HFF-Myc (cell line): ENCODE results near the gene TOP3A.

ENCODE experiments used
- DNase-seq: peaks from one replicate; pipeline ENCODE4 v3.0.0-alpha.2; 2011; ENCODE audit warnings: low read depth; ENCODE audit errors: extremely low read depth
- H3K4me3 ChIP-seq: replicated peaks from 2 replicates; pipeline ENCODE4 v1.5.1; 2011; ENCODE audit warnings: low read depth, mild to moderate bottlenecking, control low read depth, low read length
- TF ChIP-seq, protein P1 (sequence below): IDR thresholded peaks from 2 replicates; pipeline ENCODE4 v1.5.1; 2012; ENCODE audit warnings: mild to moderate bottlenecking, low read depth, low read length, control low read depth; ENCODE audit errors: missing control alignments

Gene TOP3A

GRCh38 chr17:18256351-18256750 lies 58.4 kb downstream of the TOP3A start:
- TF ChIP-seq, protein P1, sequence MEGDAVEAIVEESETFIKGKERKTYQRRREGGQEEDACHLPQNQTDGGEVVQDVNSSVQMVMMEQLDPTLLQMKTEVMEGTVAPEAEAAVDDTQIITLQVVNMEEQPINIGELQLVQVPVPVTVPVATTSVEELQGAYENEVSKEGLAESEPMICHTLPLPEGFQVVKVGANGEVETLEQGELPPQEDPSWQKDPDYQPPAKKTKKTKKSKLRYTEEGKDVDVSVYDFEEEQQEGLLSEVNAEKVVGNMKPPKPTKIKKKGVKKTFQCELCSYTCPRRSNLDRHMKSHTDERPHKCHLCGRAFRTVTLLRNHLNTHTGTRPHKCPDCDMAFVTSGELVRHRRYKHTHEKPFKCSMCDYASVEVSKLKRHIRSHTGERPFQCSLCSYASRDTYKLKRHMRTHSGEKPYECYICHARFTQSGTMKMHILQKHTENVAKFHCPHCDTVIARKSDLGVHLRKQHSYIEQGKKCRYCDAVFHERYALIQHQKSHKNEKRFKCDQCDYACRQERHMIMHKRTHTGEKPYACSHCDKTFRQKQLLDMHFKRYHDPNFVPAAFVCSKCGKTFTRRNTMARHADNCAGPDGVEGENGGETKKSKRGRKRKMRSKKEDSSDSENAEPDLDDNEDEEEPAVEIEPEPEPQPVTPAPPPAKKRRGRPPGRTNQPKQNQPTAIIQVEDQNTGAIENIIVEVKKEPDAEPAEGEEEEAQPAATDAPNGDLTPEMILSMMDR, result no peak
- DNase-seq, result no peak
- no peak overlapping the region for H3K4me3 ChIP-seq

- H3K4me3 ChIP-seq, result no peak overlapping the region
- TF ChIP-seq, protein P1, result no peak
- DNase-seq, result no peak
Measured at GRCh38 chr17:18254888-18255649, 59.7 kb downstream of the TOP3A start.

DNA sequence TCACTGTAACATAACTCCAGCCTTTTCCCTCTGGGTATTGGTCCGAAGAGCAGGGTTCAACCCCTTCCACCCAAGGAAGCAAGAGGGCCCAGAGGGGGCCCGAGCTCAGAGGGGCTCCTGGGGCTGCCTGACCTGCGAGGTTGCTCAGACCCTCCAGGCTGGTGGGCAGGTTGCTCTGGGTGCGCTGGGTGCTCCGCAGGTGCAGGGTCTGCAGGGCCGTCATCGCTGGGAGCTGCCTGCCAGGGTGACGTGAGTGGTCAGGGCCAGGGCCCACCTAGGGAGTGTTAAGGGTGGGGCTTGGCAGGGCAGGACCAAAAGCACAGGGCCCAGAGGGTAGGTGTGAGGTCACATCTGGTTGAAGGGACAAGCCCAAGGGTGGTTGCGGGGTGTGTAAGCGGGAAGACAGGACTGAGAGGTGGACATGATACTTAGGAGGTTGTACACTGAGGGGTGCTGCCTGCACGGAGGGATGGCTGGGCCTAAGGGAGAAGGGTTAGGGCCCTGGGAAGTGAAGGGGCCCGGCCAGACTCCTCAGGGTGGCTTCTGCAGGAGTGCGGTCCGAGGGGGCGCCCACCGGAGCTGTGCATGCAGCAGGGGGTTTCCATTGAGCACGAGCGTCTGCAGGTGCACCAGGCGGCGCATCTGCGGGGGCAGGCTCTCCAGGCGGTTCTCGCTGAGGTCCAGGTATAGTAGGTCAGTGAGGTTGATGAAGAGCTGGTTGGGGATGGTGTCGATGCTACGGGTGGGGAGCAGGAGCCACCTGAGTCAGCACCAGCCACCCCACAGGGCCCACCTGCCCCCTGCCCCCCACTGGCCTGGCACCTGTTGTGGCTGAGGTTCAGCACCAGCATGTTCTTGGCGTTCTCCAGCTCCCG lies 60.6 kb downstream of the TOP3A start:
- H3K4me3 ChIP-seq, result no peak overlapping the region
- TF ChIP-seq, protein P1, result no peak
- no peak for DNase-seq

GRCh38 chr17:18253187-18253884 lies 61.5 kb downstream of the TOP3A start:
- TF ChIP-seq, protein P1, result no peak
- H3K4me3 ChIP-seq, result no peak overlapping the region
- DNase-seq, result no peak

GRCh38 chr17:18252160-18252559 lies 62.6 kb downstream of the TOP3A start:
- no peak overlapping the region for H3K4me3 ChIP-seq
- TF ChIP-seq, protein P1, result no peak
- DNase-seq, result no peak

DNA sequence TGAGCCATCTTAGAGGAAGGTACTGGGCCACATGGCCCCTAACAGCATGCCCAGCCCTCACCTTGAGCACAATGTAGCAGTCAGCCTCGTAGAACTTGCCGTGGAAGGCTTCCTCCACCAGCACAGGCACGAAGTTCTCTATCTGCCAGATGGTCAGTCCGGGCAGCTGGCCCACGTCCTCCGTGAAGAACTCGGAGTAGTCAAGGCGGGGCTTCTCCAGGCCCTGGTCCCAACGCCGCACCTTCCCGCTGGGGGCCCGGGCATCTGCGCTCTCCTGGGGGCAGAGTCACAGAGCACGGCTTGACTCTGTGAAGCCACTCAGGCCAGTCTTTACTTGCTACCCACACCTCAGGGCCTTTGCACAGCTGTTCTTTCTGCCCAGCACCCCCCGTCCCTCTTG lies 63.6 kb downstream of the TOP3A start:
- no peak overlapping the region for H3K4me3 ChIP-seq
- no peak for DNase-seq
- TF ChIP-seq, protein P1, result no peak
